ENCODE data around the gene KLF13. TPM values are rescaled to one million over a fixed set of nuclear protein-coding genes. Genes with fewer than 3 reads are reported as not detected.

KLF13 gene
- total and polyA plus RNA-seq, 2 donors (not counting 1 experiment from before 2014, with no cell fraction given) = 65.5 to 140 TPM

DNA sequence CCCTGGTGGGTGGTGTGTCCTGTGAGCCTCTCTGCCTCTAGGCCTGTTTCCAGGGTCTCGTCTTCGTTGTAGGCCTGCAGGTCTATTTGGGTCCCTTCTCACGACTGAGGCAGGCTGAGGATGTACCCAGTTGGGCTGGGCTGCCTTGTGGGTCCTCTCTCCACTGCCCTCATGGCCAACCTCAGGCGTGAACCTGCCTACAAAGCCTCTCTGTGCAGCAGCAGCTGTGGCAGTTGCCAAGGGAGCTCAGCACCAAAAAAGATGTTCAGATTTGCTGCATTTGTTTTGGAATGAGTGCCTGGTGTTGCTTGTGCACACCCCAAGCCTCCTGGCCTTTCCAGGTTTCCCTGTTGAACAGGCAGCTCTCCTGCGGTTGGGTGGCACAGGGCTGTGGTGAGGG is 13.4 kb downstream of the KLF13 start:
- Histone ChIP-seq H3K4me2 (replicated peaks; ENCODE audit: low read depth, low read length, poor library complexity, severe bottlenecking) (peak overlapping the region; percentile 89), H4K20me1 (ENCODE audit: control insufficient read depth, insufficient read depth, low read length, poor library complexity, severe bottlenecking) (peaks cover 100% of the 10 kb centered on the region), H3K27ac (ENCODE audit: low read length in 2 of 2) (peak overlapping the region; percentile 3 to 9), H3K79me2 (ENCODE audit: control insufficient read depth, insufficient read depth, low read length) (peaks cover 100% of the 10 kb centered on the region), H3K9ac (ENCODE audit: low read length) (no peak overlapping the region), H3K27me3 (replicated peaks in 1 of 4; ENCODE audit: control extremely low read depth in 1 of 4, control insufficient read depth in 3 of 4, insufficient read depth in 4 of 4, low read length in 3 of 4) (no peaks in the 10 kb centered on the region), H3K36me3 (replicated peaks in 1 of 2; ENCODE audit: control extremely low read depth in 1 of 2, control insufficient read depth in 1 of 2, extremely low read depth in 1 of 2, insufficient read depth in 2 of 2, low read length in 1 of 2) (peaks cover 3 to 21% of the 10 kb centered on the region in 2 experiments), H3K4me1 (ENCODE audit: control insufficient read depth in 2 of 2, insufficient read depth in 2 of 2, low read length in 2 of 2) (peaks cover 99 to 100% of the 10 kb centered on the region in 2 donors), H3K4me3 (ENCODE audit: control extremely low read depth in 1 of 5, extremely low read depth in 1 of 5, insufficient read depth in 1 of 5, low read depth in 2 of 5, low read length in 4 of 5) (no peak overlapping the region), H3K9me3 (ENCODE audit: control extremely low read depth in 1 of 3, control insufficient read depth in 2 of 3, insufficient read depth in 1 of 3, low read length in 2 of 3) (no peaks in the 10 kb centered on the region), H2AFZ (ENCODE audit: insufficient read depth, low read depth, low read length, poor library complexity, severe bottlenecking) (no peak overlapping the region)
- peak overlapping the region; percentile 41 for H3K4me3 Mint-ChIP-seq
- H3K4me1 Mint-ChIP-seq = peaks cover 100% of the 10 kb centered on the region
- H3K27ac Mint-ChIP-seq = peak overlapping the region; percentile 68
- DNase-seq (no peak), ATAC-seq (ENCODE audit: low read depth) (no peak)
- no peaks in the 10 kb centered on the region for H3K27me3 Mint-ChIP-seq
- ChIA-PET CTCF (interaction anchor here (1.1 to 1.4 kb wide), 2 partner anchors 11 to 95 kb away, joined by 5 read pairs; no protein-coding TSS in a partner anchor), POLR2A (interaction anchor here (0.7 to 1.6 kb wide), 3 partner anchors 11 to 18 kb away, joined by 3 to 9 read pairs (median 7); no protein-coding TSS in a partner anchor)
- no peaks in the 10 kb centered on the region for H3K9me3 Mint-ChIP-seq (ENCODE audit: insufficient read depth)
- intact Hi-C loops (cut with micrococcal nuclease) = no loop called here
- TF ChIP-seq EZH2 (IDR thresholded peaks at IDR 0.05; ENCODE audit: borderline replicate concordance, insufficient read depth, low read depth, low read length, poor library complexity, severe bottlenecking) = no peak
- TF ChIP-seq CTCF (IDR thresholded peaks at IDR 0.05) = no peak
- WGBS (ENCODE audit: insufficient coverage) = 100% methylated on average over 4 of the region's 5 CpGs

DNA sequence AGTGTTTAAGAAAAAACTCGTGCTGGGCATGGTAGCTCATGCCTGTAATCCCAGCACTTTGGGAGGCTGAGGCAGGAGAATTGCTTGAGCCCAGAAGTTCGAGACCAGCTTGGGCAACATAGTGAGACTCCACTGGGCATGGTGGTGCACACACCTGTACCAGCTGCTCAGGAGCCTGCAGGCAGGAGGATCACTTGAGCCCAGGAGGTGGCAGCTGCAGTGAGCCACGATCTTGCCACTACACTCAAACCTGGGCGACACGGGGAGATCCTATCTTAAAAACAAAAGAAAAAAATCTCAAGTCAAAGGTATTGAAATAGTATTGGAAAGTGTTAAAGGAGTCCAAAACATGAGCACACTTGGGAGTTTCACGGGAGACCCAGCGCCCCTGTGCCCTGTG is 14.0 kb downstream of the KLF13 start:
- peak overlapping the region in 1 of 2 donors; percentile 97 for H3K27ac ChIP-seq (ENCODE audit: low read length in 2 of 2)
- H3K9ac ChIP-seq (ENCODE audit: low read length) = no peak overlapping the region
- Mint-ChIP-seq H3K9me3 (ENCODE audit: insufficient read depth) (no peaks in the 10 kb centered on the region), H3K4me1 (peaks cover 100% of the 10 kb centered on the region), H3K27me3 (no peaks in the 10 kb centered on the region), H3K4me3 (peak overlapping the region; percentile 41), H3K27ac (peak overlapping the region; percentile 68)
- H3K36me3 ChIP-seq (replicated peaks in 1 of 2; ENCODE audit: control extremely low read depth in 1 of 2, control insufficient read depth in 1 of 2, extremely low read depth in 1 of 2, insufficient read depth in 2 of 2, low read length in 1 of 2) = peaks cover 3 to 19% of the 10 kb centered on the region in 2 experiments
- ATAC-seq (ENCODE audit: low read depth) = no peak
- H3K4me3 ChIP-seq (ENCODE audit: control extremely low read depth in 1 of 5, extremely low read depth in 1 of 5, insufficient read depth in 1 of 5, low read depth in 2 of 5, low read length in 4 of 5) = no peak overlapping the region
- H3K79me2 ChIP-seq (ENCODE audit: control insufficient read depth, insufficient read depth, low read length) = peaks cover 100% of the 10 kb centered on the region
- H4K20me1 ChIP-seq (ENCODE audit: control insufficient read depth, insufficient read depth, low read length, poor library complexity, severe bottlenecking) = peaks cover 100% of the 10 kb centered on the region
- H3K9me3 ChIP-seq (ENCODE audit: control extremely low read depth in 1 of 3, control insufficient read depth in 2 of 3, insufficient read depth in 1 of 3, low read length in 2 of 3) = no peaks in the 10 kb centered on the region
- WGBS (ENCODE audit: insufficient coverage) = 86% methylated on average over 4 of the region's 7 CpGs
- intact Hi-C loops (cut with micrococcal nuclease) = no loop called here
- peaks cover 100% of the 10 kb centered on the region in 2 donors for H3K4me1 ChIP-seq (ENCODE audit: control insufficient read depth in 2 of 2, insufficient read depth in 2 of 2, low read length in 2 of 2)
- CTCF ChIA-PET = interaction anchor here (1.1 to 1.9 kb wide), 3 partner anchors 12 to 95 kb away, joined by 5 read pairs; no protein-coding TSS in a partner anchor
- TF ChIP-seq EZH2 (IDR thresholded peaks at IDR 0.05; ENCODE audit: borderline replicate concordance, insufficient read depth, low read depth, low read length, poor library complexity, severe bottlenecking) (no peak), CTCF (IDR thresholded peaks at IDR 0.05) (no peak)
- H3K27me3 ChIP-seq (replicated peaks in 1 of 4; ENCODE audit: control extremely low read depth in 1 of 4, control insufficient read depth in 3 of 4, insufficient read depth in 4 of 4, low read length in 3 of 4) = no peaks in the 10 kb centered on the region
- H2AFZ ChIP-seq (ENCODE audit: insufficient read depth, low read depth, low read length, poor library complexity, severe bottlenecking) = no peak overlapping the region
- no peak for DNase-seq
- peak overlapping the region; percentile 89 for H3K4me2 ChIP-seq (replicated peaks; ENCODE audit: low read depth, low read length, poor library complexity, severe bottlenecking)
- POLR2A ChIA-PET = interaction anchor here (0.7 to 1.1 kb wide), 2 partner anchors 12 to 18 kb away, joined by 3 to 9 read pairs; no protein-coding TSS in a partner anchor

Measured in B cell (primary cell).